ENCODE results near the gene SPRY1. TPM values are rescaled to one million over a fixed set of nuclear protein-coding genes. Genes with fewer than 3 reads are reported as not detected.

Gene SPRY1
- total RNA-seq, 1 experiment from 2014 or later = 4.8 TPM

DNA sequence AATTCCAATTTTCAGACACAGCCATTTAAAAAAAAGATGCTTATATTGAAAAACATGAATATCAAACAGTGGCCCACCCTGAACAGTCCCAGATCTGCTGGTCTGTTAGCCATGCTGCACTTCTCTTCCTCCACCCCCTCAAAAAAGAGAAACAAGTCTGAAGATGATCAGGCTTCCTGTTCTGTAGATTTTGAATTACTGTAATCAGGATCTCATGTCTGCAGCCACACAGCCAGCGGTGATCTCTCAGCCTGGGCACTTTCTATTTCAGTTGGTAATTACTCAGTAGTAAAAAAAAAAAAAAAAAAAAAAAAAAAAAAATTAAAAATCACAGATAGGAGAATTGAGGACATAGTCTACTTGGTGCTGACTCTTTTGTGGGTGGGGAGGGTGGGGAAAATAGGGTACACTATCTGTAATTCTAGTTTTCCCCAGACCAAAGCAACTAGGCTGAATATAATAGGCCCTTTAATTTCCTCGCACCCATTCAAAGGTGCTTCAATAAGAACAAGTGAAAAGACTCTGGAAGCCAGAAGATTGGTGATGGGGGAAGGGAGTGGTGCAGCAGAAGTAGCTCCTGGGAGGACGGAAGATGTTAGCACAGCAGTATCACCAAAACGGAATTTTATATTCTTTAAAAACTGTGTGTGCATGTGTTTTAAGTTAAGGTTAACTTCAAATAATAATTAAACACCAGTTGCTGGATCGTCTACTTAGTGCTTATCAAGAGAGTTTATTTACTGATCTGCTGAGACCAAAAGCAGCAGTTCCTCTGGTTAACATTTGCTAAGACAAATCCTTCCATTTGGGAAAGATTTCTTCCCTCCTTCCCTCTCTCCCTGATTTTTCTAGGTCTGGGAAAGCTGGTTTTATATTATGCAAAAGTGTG lies 47.0 kb downstream of the SPRY1 start:
- H3K9ac ChIP-seq (ENCODE audit: low read length) = no peak overlapping the region
- no peaks in the 10 kb centered on the region for H3K36me3 ChIP-seq (ENCODE audit: control insufficient read depth in 1 of 2, insufficient read depth in 2 of 2, low read length in 2 of 2)
- intact Hi-C loops (cut with micrococcal nuclease) = no loop called here
- no peaks in the 10 kb centered on the region for H3K79me2 ChIP-seq (ENCODE audit: insufficient read depth, low read length)
- H3K4me2 ChIP-seq (ENCODE audit: low read length) = no peak overlapping the region
- ChIA-PET POLR2A (no interaction called here), RAD21 (ENCODE audit: low non-redundant PET in 1 of 2, low total read pairs in 2 of 2, uncharacterized antibody in 2 of 2, unreplicated experiment in 2 of 2) (no interaction called here), CTCF (no interaction called here)
- H3K27ac ChIP-seq (ENCODE audit: low read depth, low read length) = no peak overlapping the region
- H3K9me2 ChIP-seq (ENCODE audit: insufficient read depth) = no peaks in the 10 kb centered on the region
- H3K27me3 ChIP-seq (ENCODE audit: insufficient read depth, low read length) = no peaks in the 10 kb centered on the region
- no peak overlapping the region for H2AFZ ChIP-seq (ENCODE audit: low read depth, low read length, poor library complexity, severe bottlenecking)
- no peaks in the 10 kb centered on the region for H4K20me1 ChIP-seq (ENCODE audit: insufficient read depth)
- no peaks in the 10 kb centered on the region for H3K9me3 ChIP-seq (ENCODE audit: control insufficient read depth in 1 of 2, insufficient read depth in 1 of 2, low read depth in 1 of 2, low read length in 2 of 2)
- DNase-seq (ENCODE audit: low read depth, low spot score) (no peak), ATAC-seq (no peak)
- no peak for TF ChIP-seq TCF7L2 (IDR thresholded peaks at IDR 0.05; ENCODE audit: borderline replicate concordance, extremely low read depth, insufficient read depth, insufficient read length)
- TF ChIP-seq, protein P1, sequence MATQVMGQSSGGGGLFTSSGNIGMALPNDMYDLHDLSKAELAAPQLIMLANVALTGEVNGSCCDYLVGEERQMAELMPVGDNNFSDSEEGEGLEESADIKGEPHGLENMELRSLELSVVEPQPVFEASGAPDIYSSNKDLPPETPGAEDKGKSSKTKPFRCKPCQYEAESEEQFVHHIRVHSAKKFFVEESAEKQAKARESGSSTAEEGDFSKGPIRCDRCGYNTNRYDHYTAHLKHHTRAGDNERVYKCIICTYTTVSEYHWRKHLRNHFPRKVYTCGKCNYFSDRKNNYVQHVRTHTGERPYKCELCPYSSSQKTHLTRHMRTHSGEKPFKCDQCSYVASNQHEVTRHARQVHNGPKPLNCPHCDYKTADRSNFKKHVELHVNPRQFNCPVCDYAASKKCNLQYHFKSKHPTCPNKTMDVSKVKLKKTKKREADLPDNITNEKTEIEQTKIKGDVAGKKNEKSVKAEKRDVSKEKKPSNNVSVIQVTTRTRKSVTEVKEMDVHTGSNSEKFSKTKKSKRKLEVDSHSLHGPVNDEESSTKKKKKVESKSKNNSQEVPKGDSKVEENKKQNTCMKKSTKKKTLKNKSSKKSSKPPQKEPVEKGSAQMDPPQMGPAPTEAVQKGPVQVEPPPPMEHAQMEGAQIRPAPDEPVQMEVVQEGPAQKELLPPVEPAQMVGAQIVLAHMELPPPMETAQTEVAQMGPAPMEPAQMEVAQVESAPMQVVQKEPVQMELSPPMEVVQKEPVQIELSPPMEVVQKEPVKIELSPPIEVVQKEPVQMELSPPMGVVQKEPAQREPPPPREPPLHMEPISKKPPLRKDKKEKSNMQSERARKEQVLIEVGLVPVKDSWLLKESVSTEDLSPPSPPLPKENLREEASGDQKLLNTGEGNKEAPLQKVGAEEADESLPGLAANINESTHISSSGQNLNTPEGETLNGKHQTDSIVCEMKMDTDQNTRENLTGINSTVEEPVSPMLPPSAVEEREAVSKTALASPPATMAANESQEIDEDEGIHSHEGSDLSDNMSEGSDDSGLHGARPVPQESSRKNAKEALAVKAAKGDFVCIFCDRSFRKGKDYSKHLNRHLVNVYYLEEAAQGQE (IDR thresholded peaks at IDR 0.05; ENCODE audit: low read depth) = no peak
- TF ChIP-seq ZNF274 (IDR thresholded peaks at IDR 0.05; ENCODE audit: low read depth, low read length) = no peak
- TF ChIP-seq RAD21 (IDR thresholded peaks at IDR 0.05; ENCODE audit: low read depth) = no peak
- TF ChIP-seq JUND (IDR thresholded peaks at IDR 0.05) = no peak
- no peak for TF ChIP-seq ELF1 (IDR thresholded peaks at IDR 0.05; ENCODE audit: borderline replicate concordance, low read depth)
- BruUV-seq (replicated peaks) = no TSS peak
- no peak overlapping the region for H3K4me3 ChIP-seq (replicated peaks in 1 of 2; ENCODE audit: low read depth in 1 of 2, low read length in 2 of 2)
- no peaks in the 10 kb centered on the region for H3K4me1 ChIP-seq (ENCODE audit: control insufficient read depth in 1 of 2, insufficient read depth in 2 of 2, low read length in 2 of 2)
